Peyer's patch (tissue), 4 donors: ENCODE results near the gene SLC38A4.

Experiments
- CTCF ChIP-seq, 6 experiments: fragments of 450-650 bp in 4 of 6; fragments of 200-600 bp in 2 of 6; sonication (generic) in 1 of 6; IDR thresholded peaks; one replicate each; pipeline ENCODE4 v1.5.1; 2017 to 2019; ENCODE audit warnings: antibody characterized with exemption in 6 of 6, mild to moderate bottlenecking in 3 of 6, moderate library complexity in 1 of 6
- POLR2A ChIP-seq, 2 donors: fragments of 450-650 bp; IDR thresholded peaks; one replicate each; pipeline ENCODE4 v1.5.1; 2017; ENCODE audit warnings: antibody characterized with exemption in 2 of 2, mild to moderate bottlenecking in 2 of 2, moderate library complexity in 2 of 2

- no peak for TF ChIP-seq CTCF (IDR thresholded peaks at IDR 0.05)
- TF ChIP-seq POLR2A (IDR thresholded peaks at IDR 0.05): no peak
Measured at GRCh38 chr12:46723629-46724419, 102.0 kb downstream of the SLC38A4 start.
